GM12873 (cell line): ENCODE measurements around the gene SLIT3.

Experiments used
- CTCF ChIP-seq: IDR thresholded peaks from 2 replicates; pipeline ENCODE4 v1.5.1; 2012; ENCODE audit warnings: low read depth, mild to moderate bottlenecking, moderate library complexity, low read length, control low read depth; ENCODE audit not compliant: insufficient read depth; ENCODE audit errors: missing control alignments

The SLIT3 gene

GRCh38 chr5:168721002-168721753 lies 579.8 kb downstream of the SLIT3 start:
- TF ChIP-seq CTCF, result no peak

- TF ChIP-seq CTCF, result no peak
Measured at GRCh38 chr5:168720575-168720974, 580.4 kb downstream of the SLIT3 start.

GRCh38 chr5:168714046-168714445 lies 586.9 kb downstream of the SLIT3 start:
- no peak for TF ChIP-seq CTCF

- no peak for TF ChIP-seq CTCF
Measured at GRCh38 chr5:168713051-168713450, 587.9 kb downstream of the SLIT3 start.

GRCh38 chr5:168712280-168712924 lies 588.5 kb downstream of the SLIT3 start:
- TF ChIP-seq CTCF, result no peak

GRCh38 chr5:168710706-168711105 lies 590.2 kb downstream of the SLIT3 start:
- TF ChIP-seq CTCF, result no peak
